K562 (cell line): ENCODE measurements around the gene NUP133. TPM values are rescaled to one million over a fixed set of nuclear protein-coding genes. Genes with fewer than 3 reads are reported as not detected.

Experiments used
- HDAC1 ChIP-seq, 2 experiments: fragments of 450-650 bp; IDR thresholded peaks; 2 replicates each; pipeline ENCODE4 v1.6.1; 2016 to 2017; ENCODE audit warnings: inconsistent platforms in 1 of 2, mild to moderate bottlenecking in 1 of 2, moderate library complexity in 1 of 2
- HDAC2 ChIP-seq: fragments of 450-650 bp; IDR thresholded peaks from 2 replicates; pipeline ENCODE4 v1.6.1; 2016; ENCODE audit warnings: mild to moderate bottlenecking
- JUND ChIP-seq, 2 experiments: IDR thresholded peaks; 2 replicates in 1 of 2; 3 replicates in 1 of 2; pipeline ENCODE4 v1.6.1; 2011; ENCODE audit warnings: borderline replicate concordance in 2 of 2, low read depth in 2 of 2, low read length in 2 of 2, improper control_type of control experiment in 1 of 2, missing biosample characterization in 1 of 2, missing genetic modification characterization in 1 of 2, missing genetic modification reagents in 1 of 2
- MEIS2 ChIP-seq: fragments of 450-650 bp; IDR thresholded peaks from 2 replicates; pipeline ENCODE4 v1.6.1; 2014; ENCODE audit warnings: mild to moderate bottlenecking; ENCODE audit not compliant: partially characterized antibody
- NR2C1 ChIP-seq, 2 experiments: fragments of 450-650 bp; IDR thresholded peaks; 2 replicates each; pipeline ENCODE4 v1.6.1; 2017; ENCODE audit warnings: mild to moderate bottlenecking in 2 of 2, antibody characterized with exemption in 1 of 2, inconsistent platforms in 1 of 2, missing compliant biosample characterization in 1 of 2, missing genetic modification characterization in 1 of 2
- NR2C2 ChIP-seq, 2 experiments: fragments of 200-800 bp in 1 of 2; sonication (Bioruptor generic) in 1 of 2; sonication (generic) in 1 of 2; formaldehyde crosslinking in 1 of 2; IDR thresholded peaks; 2 replicates each; pipeline versions ENCODE4 v1.6.1 to v1.8.0; 2016 to 2022; ENCODE audit warnings: mild to moderate bottlenecking in 1 of 2, missing compliant biosample characterization in 1 of 2, missing genetic modification characterization in 1 of 2, missing genetic modification reagents in 1 of 2
- SRSF3 ChIP-seq: fragments of 200-400 bp; formaldehyde crosslinking; IDR thresholded peaks from 2 replicates; pipeline ENCODE4 v1.6.1; 2016; ENCODE audit warnings: mild to moderate bottlenecking, low read length, moderate library complexity; ENCODE audit not compliant: insufficient read depth
- ZNF766 ChIP-seq: fragments of 200-800 bp; sonication (Bioruptor generic); conservative IDR thresholded peaks from 2 replicates; pipeline ENCODE4 v1.6.1; 2016; ENCODE audit warnings: missing genetic modification characterization, missing compliant biosample characterization
- polyA plus RNA-seq, 8 experiments: library from polyadenylated mRNA; depleted of rRNA in 4 of 8; stranded (reverse) in 5 of 8; unstranded in 3 of 8; fragments of >200 nt; fragmentation: Nextera tagmentation in 2 of 8; fragmentation: Illumina TruSeq in 1 of 8; extraction: Ambion mirVana in 2 of 8; extraction: Trizol in 1 of 8; gene quantifications; 2 replicates each; pipeline versions ENCODE4 v1.2.1 to v1.2.3, GENCODE V29; 2011 to 2014; ENCODE audit warnings: inconsistent platforms in 1 of 8, missing spikeins in 1 of 8
- total RNA-seq, 7 experiments: library from RNA; depleted of rRNA in 6 of 7; stranded (reverse); fragments of >200 nt in 6 of 7; fragmentation: Illumina TruSeq in 2 of 7; extraction: Trizol in 2 of 7; gene quantifications; 2 replicates each; pipeline versions ENCODE4 v1.2.1 to v1.2.3, GENCODE V29; 2011 to 2021; ENCODE audit warnings: low replicate concordance in 1 of 7
- TF ChIP-seq, protein P1 (sequence below): fragments of 250-450 bp; sonication (Bioruptor Pico); IDR thresholded peaks from 2 replicates; pipeline ENCODE4 v1.4.0; 2020; ENCODE audit warnings: mild to moderate bottlenecking, moderate library complexity
- TF ChIP-seq, protein P2 (sequence below): fragments of 450-650 bp; IDR thresholded peaks from 2 replicates; pipeline ENCODE4 v1.6.1; 2016
- TF ChIP-seq, protein P3 (sequence below): fragments of 250-450 bp; sonication (Bioruptor Pico); IDR thresholded peaks from 2 replicates; pipeline ENCODE4 v1.9.0; 2021; ENCODE audit warnings: mild to moderate bottlenecking

The NUP133 gene
- total and polyA plus RNA-seq, 9 of the 15 experiments (the other 6 are each of a cell fraction or from before 2014, with no cell fraction given) = 21.7 to 85.1 (median 61.3) TPM

DNA sequence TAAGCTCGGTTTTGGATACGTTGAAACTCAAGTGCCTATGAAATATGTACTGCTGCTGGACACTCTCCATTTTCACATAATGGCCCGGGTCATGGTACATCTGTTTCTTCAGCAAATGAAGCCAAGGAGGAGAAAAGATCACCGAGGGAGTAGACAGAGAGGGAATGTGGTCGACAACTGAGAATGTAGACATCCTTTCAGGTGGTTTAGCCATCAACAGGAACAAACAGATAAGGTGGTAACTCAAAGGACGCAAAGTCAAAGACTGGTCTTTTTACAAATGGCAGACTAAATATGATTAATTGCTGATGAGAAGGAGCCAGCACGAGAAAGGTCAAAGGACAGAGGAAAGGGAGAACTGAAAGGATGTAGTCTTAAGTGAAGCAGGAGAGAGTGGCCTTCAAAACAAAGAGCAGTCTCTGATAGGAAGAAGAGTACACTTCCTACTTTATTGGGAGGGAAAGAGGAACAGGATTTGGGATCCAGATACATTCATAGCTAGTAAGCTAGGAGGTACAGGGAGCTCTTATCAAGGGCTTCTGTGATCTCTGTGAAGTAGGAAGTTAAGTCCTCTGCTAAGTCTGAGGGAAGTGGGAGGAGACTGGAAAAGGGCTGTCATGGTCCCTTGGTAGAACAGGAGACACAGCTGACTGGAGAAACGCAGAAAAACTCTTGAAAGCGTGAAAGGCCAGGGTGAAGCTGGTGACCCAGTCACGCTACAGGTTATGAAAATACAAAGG is 28.3 kb downstream of the NUP133 start (continued):
- TF ChIP-seq, protein P1, sequence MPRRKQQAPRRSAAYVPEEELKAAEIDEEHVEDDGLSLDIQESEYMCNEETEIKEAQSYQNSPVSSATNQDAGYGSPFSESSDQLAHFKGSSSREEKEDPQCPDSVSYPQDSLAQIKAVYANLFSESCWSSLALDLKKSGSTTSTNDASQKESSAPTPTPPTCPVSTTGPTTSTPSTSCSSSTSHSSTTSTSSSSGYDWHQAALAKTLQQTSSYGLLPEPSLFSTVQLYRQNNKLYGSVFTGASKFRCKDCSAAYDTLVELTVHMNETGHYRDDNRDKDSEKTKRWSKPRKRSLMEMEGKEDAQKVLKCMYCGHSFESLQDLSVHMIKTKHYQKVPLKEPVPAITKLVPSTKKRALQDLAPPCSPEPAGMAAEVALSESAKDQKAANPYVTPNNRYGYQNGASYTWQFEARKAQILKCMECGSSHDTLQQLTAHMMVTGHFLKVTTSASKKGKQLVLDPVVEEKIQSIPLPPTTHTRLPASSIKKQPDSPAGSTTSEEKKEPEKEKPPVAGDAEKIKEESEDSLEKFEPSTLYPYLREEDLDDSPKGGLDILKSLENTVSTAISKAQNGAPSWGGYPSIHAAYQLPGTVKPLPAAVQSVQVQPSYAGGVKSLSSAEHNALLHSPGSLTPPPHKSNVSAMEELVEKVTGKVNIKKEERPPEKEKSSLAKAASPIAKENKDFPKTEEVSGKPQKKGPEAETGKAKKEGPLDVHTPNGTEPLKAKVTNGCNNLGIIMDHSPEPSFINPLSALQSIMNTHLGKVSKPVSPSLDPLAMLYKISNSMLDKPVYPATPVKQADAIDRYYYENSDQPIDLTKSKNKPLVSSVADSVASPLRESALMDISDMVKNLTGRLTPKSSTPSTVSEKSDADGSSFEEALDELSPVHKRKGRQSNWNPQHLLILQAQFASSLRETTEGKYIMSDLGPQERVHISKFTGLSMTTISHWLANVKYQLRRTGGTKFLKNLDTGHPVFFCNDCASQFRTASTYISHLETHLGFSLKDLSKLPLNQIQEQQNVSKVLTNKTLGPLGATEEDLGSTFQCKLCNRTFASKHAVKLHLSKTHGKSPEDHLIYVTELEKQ (CRISPR knock-in tag) = no peak
- TF ChIP-seq JUND (IDR thresholded peaks at IDR 0.05; ENCODE audit: borderline replicate concordance, low read depth, low read length) (no peak), JUND (tag; IDR thresholded peaks at IDR 0.05; ENCODE audit: borderline replicate concordance, low read depth, low read length) (0 out of 3 replicates have a peak, but pooled peaks have one; percentile 15), ZNF766 (CRISPR knock-in tag) (0 out of 2 replicates have a peak, but pooled peaks have one; percentile 50), NR2C1 (IDR thresholded peaks at IDR 0.05) (peak; percentile 53; the same call in 1 of the 2 replicates), NR2C1 (tag; IDR thresholded peaks at IDR 0.05) (peak; percentile 72), NR2C2 (CRISPR knock-in tag; IDR thresholded peaks at IDR 0.05) (no peak), NR2C2 (tag; IDR thresholded peaks at IDR 0.05) (peak; percentile 63; the same call in 1 of the 2 replicates), SRSF3 (no peak), MEIS2 (peak; percentile 61), HDAC1 (IDR thresholded peaks at IDR 0.05) (peak in 1 of 2 experiments; percentile 25; a peak in 1 of 4 replicates), HDAC2 (0 out of 2 replicates have a peak, but pooled peaks have one; percentile 19)
- TF ChIP-seq, protein P2, sequence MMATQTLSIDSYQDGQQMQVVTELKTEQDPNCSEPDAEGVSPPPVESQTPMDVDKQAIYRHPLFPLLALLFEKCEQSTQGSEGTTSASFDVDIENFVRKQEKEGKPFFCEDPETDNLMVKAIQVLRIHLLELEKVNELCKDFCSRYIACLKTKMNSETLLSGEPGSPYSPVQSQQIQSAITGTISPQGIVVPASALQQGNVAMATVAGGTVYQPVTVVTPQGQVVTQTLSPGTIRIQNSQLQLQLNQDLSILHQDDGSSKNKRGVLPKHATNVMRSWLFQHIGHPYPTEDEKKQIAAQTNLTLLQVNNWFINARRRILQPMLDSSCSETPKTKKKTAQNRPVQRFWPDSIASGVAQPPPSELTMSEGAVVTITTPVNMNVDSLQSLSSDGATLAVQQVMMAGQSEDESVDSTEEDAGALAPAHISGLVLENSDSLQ = 0 out of 2 replicates have a peak, but pooled peaks have one; percentile 24
- TF ChIP-seq, protein P3, sequence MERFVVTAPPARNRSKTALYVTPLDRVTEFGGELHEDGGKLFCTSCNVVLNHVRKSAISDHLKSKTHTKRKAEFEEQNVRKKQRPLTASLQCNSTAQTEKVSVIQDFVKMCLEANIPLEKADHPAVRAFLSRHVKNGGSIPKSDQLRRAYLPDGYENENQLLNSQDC (CRISPR knock-in tag) = no peak
